GM12875 (cell line): ENCODE data around the gene CTDSPL2.
A peak's percentile ranks its signal among the peaks of the same experiment; 100 is the strongest.
"Not testable (repeated sequence)": the region's sequence is repeated elsewhere in the genome, so short reads cannot be mapped to it uniquely, and the experiment has no call there.

Experiments used
- H3K4me3 ChIP-seq: one replicate; pipeline ENCODE4 v1.5.1; 2011; ENCODE audit warnings: low read depth, low read length, control low read depth
- CTCF ChIP-seq: IDR thresholded peaks from 2 replicates; pipeline ENCODE4 v1.5.1; 2011; ENCODE audit warnings: low read depth, mild to moderate bottlenecking, control low read depth, inconsistent platforms, low read length, moderate library complexity, borderline replicate concordance; ENCODE audit not compliant: insufficient read depth

CTDSPL2 gene

DNA sequence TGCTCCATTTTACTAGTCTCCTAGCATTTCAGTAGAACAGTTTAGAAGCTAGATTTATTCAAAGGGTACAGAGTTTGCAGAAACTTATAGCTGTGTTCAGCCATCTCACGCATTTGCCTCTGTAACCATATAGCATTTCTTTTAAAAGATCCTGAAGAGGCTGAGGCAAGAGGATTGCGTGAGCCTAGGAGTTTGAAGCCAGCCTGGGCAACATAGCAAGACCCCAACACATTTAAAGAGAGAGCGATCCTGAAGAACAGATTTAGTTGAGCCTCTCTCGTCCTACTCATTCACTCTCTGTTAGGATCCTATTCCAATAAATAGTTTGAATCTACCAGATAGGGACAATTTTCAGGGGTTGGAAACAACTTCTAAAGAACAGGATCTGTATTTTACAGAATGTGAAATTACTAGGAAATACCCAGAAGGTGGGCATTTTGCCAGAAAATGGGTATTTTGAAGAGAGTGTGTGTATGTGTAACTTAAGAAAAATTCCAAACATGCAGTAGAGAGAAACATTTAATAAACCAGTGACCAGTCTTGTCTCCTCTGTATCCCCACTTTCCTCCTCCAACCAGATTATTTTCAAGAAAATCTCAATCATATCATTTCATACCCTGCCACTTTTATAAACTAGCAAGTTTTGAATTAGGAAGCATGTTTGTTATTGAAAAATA is 114.0 kb downstream of the CTDSPL2 start:
- no peak overlapping the region for H3K4me3 ChIP-seq

GRCh38 chr15:44542596-44542995 is 115.2 kb downstream of the CTDSPL2 start:
- TF ChIP-seq CTCF: no peak
- no peak overlapping the region for H3K4me3 ChIP-seq

More for the DNA sequence above, 114.0 kb downstream of the CTDSPL2 start:
- TF ChIP-seq CTCF: no peak

- H3K4me3 ChIP-seq: not testable (repeated sequence)
Observed at GRCh38 chr15:44544745-44545144, 117.3 kb downstream of the CTDSPL2 start.

- H3K4me3 ChIP-seq: no peak overlapping the region
- TF ChIP-seq CTCF: peak; percentile 25; the same call in 1 of the 2 replicates
Observed at GRCh38 chr15:44545913-44546802, 118.7 kb downstream of the CTDSPL2 start.

DNA sequence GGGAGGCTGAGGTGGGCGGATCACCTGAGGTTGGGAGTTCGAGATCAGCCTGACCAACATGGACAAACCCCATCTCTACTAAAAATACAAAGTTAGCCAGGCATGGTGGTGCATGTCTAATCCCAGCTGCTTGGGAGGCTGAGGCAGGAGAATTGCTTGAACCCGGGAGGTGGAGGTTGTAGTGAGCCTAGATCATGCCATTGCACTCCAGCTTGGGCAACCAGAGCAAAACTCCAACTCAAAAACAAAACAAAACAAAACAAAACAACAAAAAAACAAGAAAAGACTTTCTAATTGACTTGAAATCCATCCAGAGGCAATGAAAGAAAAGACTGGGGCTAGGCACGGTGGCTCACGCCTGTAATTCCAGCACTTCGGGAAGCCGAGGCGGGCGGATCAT is 121.7 kb downstream of the CTDSPL2 start:
- H3K4me3 ChIP-seq: not testable (repeated sequence)

- TF ChIP-seq CTCF: no peak
Observed at GRCh38 chr15:44550256-44550655, 122.8 kb downstream of the CTDSPL2 start.

GRCh38 chr15:44550734-44551133 is 123.3 kb downstream of the CTDSPL2 start:
- TF ChIP-seq CTCF: no peak

More at GRCh38 chr15:44550256-44550655, 122.8 kb downstream of the CTDSPL2 start:
- H3K4me3 ChIP-seq: no peak overlapping the region

More at GRCh38 chr15:44550734-44551133, 123.3 kb downstream of the CTDSPL2 start:
- H3K4me3 ChIP-seq: no peak overlapping the region
